KBM-7 (cell line): ENCODE measurements around the gene GNPTAB.
"Not testable (repeated sequence)": the region's sequence is repeated elsewhere in the genome, so short reads cannot be mapped to it uniquely, and the experiment has no call there.

Experiments used
- DNase-seq: peaks from one replicate; pipeline ENCODE4 v3.0.0-alpha.2; 2015
- in situ Hi-C: fragments of 300-500 bp; cut with MboI; formaldehyde crosslinking; loops from 2 replicates; pipeline ENCODE4 v1.14.3; 2020; ENCODE audit warnings: low sequenced_read_pairs, low pct_unique_long_range_greater_than_20kb, mixed read lengths

Gene GNPTAB

GRCh38 chr12:101855364-101855884 is 24.7 kb upstream of the GNPTAB start:
- in situ Hi-C loops, result no loop called here
- peak; percentile 97 for DNase-seq

GRCh38 chr12:101854747-101855146 is 24.0 kb upstream of the GNPTAB start:
- in situ Hi-C loops, result no loop called here
- DNase-seq, result peak; percentile 88

- in situ Hi-C loops, result no loop called here
- DNase-seq, result no peak
Observed at GRCh38 chr12:101852998-101853397, 22.2 kb upstream of the GNPTAB start.

- DNase-seq, result peak; percentile 47
- in situ Hi-C loops, result no loop called here
Observed at GRCh38 chr12:101850199-101850598, 19.4 kb upstream of the GNPTAB start.

GRCh38 chr12:101847325-101847724 is 16.6 kb upstream of the GNPTAB start:
- in situ Hi-C loops, result no loop called here

GRCh38 chr12:101845137-101845711 is 14.5 kb upstream of the GNPTAB start:
- DNase-seq, result no peak
- in situ Hi-C loops, result no loop called here

More at GRCh38 chr12:101847325-101847724, 16.6 kb upstream of the GNPTAB start:
- DNase-seq, result no peak

- in situ Hi-C loops, result no loop called here
- DNase-seq, result no peak
Observed at GRCh38 chr12:101841069-101841468, 10.3 kb upstream of the GNPTAB start.

GRCh38 chr12:101839324-101840283 is 8.8 kb upstream of the GNPTAB start:
- peak; percentile 80 for DNase-seq
- in situ Hi-C loops, result no loop called here

GRCh38 chr12:101838628-101839323 is 8.0 kb upstream of the GNPTAB start:
- DNase-seq, result peak; percentile 49

GRCh38 chr12:101832030-101832429 is 1.3 kb upstream of the GNPTAB start:
- in situ Hi-C loops, result no loop called here
- DNase-seq, result no peak

More at GRCh38 chr12:101838628-101839323, 8.0 kb upstream of the GNPTAB start:
- in situ Hi-C loops, result no loop called here

GRCh38 chr12:101829639-101830366 is 956 bp downstream of the GNPTAB start:
- DNase-seq, result peak; percentile 32
- in situ Hi-C loops, result no loop called here

- in situ Hi-C loops, result no loop called here
- DNase-seq, result no peak
Observed at GRCh38 chr12:101828463-101829196, 2.1 kb downstream of the GNPTAB start.

GRCh38 chr12:101826766-101827368 is 3.9 kb downstream of the GNPTAB start:
- peak; percentile 50 for DNase-seq
- in situ Hi-C loops, result no loop called here

GRCh38 chr12:101824831-101825230 is 5.9 kb downstream of the GNPTAB start:
- in situ Hi-C loops, result no loop called here

GRCh38 chr12:101823891-101824290 is 6.9 kb downstream of the GNPTAB start:
- in situ Hi-C loops, result no loop called here
- peak; percentile 90 for DNase-seq

More at GRCh38 chr12:101824831-101825230, 5.9 kb downstream of the GNPTAB start:
- no peak for DNase-seq

- no peak for DNase-seq
- in situ Hi-C loops, result no loop called here
Observed at GRCh38 chr12:101823039-101823438, 7.7 kb downstream of the GNPTAB start.

GRCh38 chr12:101819467-101819866 is 11.3 kb downstream of the GNPTAB start:
- no peak for DNase-seq
- in situ Hi-C loops, result no loop called here

GRCh38 chr12:101818689-101819088 is 12.1 kb downstream of the GNPTAB start:
- DNase-seq, in situ Hi-C loops: not testable (repeated sequence)
